HG03575 (cell line): ENCODE data around the gene ADRB2.
"Not testable (repeated sequence)": the region's sequence is repeated elsewhere in the genome, so short reads cannot be mapped to it uniquely, and the experiment has no call there.

Experiments
- ATAC-seq: cut with Tn5 transposase; IDR thresholded peaks from one replicate; pipeline ENCODE4 v1.9.1; 2021; ENCODE audit not compliant: unreplicated experiment, insufficient number of reproducible peaks, low FRiP score; ENCODE audit errors: extremely low read depth

ADRB2 gene

GRCh38 chr5:148803451-148803850 is 23.0 kb upstream of the ADRB2 start:
- ATAC-seq: not testable (repeated sequence)

- ATAC-seq: no peak
Observed at GRCh38 chr5:148804393-148804792, 22.0 kb upstream of the ADRB2 start.

- ATAC-seq: peak; percentile 36
Observed at GRCh38 chr5:148805326-148806290, 20.8 kb upstream of the ADRB2 start.

GRCh38 chr5:148806520-148806931 is 19.9 kb upstream of the ADRB2 start:
- no peak for ATAC-seq

GRCh38 chr5:148807851-148808250 is 18.6 kb upstream of the ADRB2 start:
- no peak for ATAC-seq

GRCh38 chr5:148808864-148809642 is 17.4 kb upstream of the ADRB2 start:
- peak; percentile 48 for ATAC-seq

- no peak for ATAC-seq
Observed at GRCh38 chr5:148809781-148810524, 16.5 kb upstream of the ADRB2 start.

GRCh38 chr5:148810823-148811222 is 15.6 kb upstream of the ADRB2 start:
- ATAC-seq: no peak

GRCh38 chr5:148811756-148812155 is 14.7 kb upstream of the ADRB2 start:
- ATAC-seq: no peak

GRCh38 chr5:148815086-148815485 is 11.3 kb upstream of the ADRB2 start:
- no peak for ATAC-seq

GRCh38 chr5:148815578-148815977 is 10.8 kb upstream of the ADRB2 start:
- no peak for ATAC-seq

- ATAC-seq: no peak
Observed at GRCh38 chr5:148816357-148816756, 10.1 kb upstream of the ADRB2 start.

- no peak for ATAC-seq
Observed at GRCh38 chr5:148816782-148817181, 9.6 kb upstream of the ADRB2 start.

- ATAC-seq: no peak
Observed at GRCh38 chr5:148817606-148818005, 8.8 kb upstream of the ADRB2 start.

GRCh38 chr5:148820461-148821395 is 5.7 kb upstream of the ADRB2 start:
- no peak for ATAC-seq

- ATAC-seq: no peak
Observed at GRCh38 chr5:148823871-148824270, 2.5 kb upstream of the ADRB2 start.

GRCh38 chr5:148825716-148826052 is 727 bp upstream of the ADRB2 start:
- ATAC-seq: no peak

- no peak for ATAC-seq
Observed at GRCh38 chr5:148826739-148827070, 294 bp downstream of the ADRB2 start.

GRCh38 chr5:148827723-148828122 is 1.3 kb downstream of the ADRB2 start:
- no peak for ATAC-seq
